Stimulated activated CD4-positive, alpha-beta T cell treated with anti-CD3 and anti-CD28 coated beads, TNF-alpha, amount 100 ng/mL, for 4 hours (primary cell): ENCODE results near the gene SYT1.
"Not testable (repeated sequence)": the region's sequence is repeated elsewhere in the genome, so short reads cannot be mapped to it uniquely, and the experiment has no call there.

ENCODE experiments used
- DNase-seq, 3 experiments: peaks; one replicate each; pipeline ENCODE4 v3.0.0-alpha.2; 2020; ENCODE audit warnings: low read depth in 3 of 3

SYT1 gene

DNA sequence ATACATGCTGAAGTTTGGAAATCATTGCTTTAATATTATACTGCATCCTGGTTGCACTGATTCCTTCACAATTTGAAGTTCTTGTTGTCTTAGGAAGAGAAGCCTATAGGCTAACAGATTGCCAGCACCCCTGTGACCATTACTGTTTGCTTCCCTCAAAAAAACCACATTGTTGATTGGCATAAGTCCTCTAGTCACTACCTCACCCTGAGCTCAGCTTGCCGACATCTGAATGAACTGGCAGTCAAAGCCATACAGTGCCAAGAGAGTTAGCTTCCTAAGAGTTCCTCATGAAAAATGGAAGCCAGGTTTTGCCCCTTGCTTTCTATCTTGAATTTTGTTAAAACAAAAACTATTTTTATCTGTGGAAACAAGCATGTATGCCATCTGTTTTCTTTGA, 276.1 kb downstream of the SYT1 start:
- DNase-seq: no peak

DNA sequence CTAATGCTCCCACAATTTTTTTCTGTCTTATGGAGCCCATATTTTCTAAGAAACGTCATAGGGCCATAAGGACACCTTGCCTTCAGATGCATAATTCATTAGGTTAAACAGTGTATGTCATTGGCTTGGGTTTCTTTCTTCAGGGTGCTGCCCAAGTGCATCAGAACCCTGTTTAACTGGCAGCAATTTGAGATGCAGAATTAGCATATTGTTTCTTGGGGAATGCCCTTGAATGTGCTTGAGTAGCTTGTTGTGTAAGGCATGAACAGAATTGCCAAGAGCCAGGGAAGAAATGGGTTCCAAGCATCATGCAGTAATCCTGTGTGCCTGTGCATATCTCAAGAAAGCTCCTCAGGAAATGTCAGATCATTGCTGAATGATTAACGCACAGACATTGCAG, 277.2 kb downstream of the SYT1 start:
- no peak for DNase-seq

DNA sequence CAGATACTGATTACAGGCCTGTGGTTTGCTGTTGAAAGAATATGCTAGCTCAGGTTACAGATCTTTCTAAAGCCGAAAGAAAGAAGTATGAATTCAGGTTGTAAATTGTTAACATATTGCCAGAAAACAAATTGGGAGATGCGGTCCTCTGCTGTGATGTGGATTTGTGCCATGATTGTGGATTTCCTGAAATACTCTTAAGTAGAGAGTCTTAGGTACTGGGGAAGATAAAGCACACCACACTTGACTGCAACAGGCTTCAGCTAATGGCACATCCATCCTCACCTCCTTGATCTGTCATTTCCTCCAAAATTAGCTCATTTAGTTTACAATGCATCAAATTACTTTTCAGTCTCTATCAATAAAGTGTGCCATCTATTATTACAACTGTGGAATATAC, 279.2 kb downstream of the SYT1 start:
- no peak for DNase-seq

DNA sequence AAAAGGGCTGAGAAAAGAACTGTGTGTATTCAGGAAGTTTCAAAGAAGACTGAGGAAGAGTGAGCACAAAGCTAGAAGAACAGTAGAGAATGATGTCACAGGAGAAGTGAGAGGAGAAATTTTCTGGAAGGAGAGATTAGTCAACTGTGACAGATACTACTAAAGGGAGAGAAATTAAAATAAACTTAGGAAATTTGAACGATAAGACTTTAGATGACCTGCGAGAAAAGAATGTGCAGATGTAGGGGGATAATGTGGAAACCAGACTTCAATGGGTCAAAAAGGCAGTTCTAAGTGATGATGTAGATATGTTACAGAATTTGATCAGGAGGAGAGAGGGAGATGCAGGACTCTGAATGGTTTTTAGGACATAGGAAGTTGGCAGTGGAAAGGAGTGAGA, 287.4 kb downstream of the SYT1 start:
- DNase-seq: no peak

DNA sequence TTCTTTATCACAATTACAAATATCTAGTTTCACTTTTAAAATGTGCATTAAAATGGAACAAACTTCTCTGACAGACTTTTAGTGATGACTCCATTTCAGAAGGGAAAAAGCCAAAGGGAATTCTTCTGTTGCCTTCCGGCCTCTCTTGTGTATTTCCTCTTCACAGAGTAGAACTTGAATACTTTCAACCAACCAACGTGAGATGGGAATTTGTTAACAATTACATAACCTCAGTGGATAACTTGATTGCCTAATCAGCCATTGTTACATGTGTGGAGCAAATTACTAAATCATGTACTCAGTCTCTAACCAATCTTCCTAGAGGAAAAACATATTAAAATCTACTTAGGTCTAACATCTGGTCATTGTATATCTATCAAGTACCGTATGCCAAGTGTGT, 291.1 kb downstream of the SYT1 start:
- no peak for DNase-seq

DNA sequence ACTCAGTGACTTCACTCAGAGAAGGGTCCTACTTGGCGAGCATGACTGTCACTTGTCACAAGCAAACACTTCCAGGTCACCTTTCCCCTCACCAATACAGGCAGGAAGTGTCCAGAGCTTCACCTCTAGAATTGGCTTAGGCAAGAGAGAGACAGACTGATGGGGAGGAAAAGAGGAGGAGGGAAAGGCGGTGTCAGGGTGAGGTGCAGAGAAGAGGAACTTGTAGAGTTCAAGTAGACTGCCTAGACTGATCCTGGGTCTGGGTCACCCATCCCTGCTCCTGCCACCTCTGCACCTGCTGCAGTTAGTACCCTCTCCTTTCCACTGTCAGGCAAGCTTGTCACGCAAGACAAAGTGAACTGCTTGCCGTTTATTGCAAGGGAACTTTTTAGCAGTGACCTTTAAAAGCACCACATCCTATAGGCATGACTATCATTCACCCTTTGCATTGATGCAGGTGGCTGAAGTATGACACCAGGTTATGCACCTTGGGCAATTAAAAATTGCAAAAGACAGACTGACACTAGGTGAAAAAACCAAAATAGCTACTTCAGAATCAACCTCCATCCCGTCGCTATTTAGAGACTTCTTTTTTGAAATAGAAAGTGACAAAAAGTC, 292.4 kb downstream of the SYT1 start:
- no peak for DNase-seq

DNA sequence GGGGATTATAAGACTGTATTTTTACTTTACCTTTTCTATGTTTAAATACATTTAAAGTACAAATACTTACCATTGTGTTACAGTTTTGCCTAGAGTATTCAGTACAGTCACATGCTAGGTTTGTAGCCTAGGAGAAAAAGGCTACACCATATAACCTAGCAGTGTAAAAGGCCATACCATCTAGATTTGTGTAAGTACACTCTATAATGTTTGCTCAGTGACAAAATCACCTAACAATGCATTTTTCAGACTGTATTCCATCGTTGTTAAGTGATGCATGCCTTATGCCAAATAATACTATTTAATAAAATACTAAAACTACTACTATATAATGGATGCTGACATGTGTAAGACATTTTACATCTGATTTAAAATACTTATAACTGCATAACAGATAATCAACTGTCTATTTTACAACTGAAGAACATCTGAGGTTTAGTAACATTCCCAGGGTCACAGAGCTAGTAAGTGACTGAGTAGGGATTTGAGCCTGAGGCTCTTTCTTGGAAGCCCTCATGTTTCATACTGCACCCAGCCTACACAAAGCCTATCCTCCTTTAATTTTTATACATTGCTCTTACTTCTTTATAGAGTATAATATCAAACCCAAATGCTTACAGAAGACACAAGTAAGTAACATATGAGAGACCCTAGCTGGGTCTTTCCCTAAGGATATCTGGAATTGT, 296.8 kb downstream of the SYT1 start:
- DNase-seq: no peak

DNA sequence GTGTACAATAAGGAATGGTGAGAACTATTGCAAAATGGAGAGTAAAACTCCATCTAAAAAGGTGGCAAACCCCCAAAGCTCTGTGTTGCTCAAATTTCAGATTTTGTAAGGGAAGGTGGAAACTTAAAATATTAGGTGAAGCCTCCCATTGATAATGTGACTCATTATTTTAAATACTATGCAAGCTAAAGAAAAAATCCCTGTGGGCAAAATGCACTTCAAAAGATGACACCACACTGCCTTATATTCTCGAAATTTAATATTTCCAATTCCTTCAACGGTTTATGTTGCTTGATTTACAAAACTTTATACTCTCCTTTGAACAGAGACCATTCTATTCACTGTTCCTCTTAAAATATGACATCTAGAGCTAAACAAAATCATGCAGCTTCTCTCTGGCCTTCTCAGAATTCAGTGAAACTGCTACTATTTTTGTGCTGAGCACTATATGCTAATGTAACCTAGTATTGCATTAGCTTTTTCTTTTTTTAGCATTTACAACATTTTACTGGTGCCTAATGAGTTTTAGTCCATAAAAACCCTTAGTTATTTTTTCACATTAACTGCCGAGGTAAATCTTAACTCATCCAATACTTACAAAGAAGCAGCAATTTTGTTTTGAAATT, 297.7 kb downstream of the SYT1 start:
- no peak for DNase-seq

DNA sequence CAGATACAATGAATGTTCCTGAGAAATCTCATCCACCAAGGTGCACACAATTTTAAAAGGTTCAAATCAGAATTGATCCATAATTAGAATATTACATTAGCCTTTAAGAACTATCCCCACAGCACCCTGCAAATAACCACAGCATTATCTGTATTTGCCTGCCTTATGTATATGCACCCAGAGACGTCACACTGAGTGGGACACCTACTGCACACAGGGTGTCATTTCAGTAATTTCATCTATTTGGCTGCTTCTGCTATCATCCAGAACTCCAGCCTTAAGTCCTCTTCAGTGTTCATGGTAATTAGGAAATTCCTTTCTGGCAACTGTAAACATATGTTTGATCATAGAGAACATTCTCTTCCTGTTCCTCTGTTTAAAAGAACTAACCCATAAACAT, 298.4 kb downstream of the SYT1 start:
- no peak for DNase-seq

DNA sequence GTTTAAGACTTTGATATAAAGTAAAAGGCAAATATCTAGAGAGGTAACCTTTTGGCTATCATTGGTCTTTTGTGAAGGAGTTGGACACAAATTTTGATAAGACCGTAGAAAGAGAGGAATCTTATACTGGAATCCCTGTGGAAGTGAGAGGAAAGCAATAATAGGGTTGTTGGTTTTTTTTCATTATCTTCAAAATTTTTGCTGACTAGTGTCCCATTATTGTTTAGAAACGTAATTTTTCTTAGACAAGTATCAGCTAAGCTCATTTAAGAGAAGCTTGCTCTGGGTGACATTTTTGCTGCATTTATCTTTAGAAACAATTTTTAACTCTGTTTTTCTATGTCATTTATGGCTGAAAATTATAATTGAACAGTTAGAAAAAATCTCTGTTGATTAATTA, 300.3 kb downstream of the SYT1 start:
- DNase-seq: no peak

DNA sequence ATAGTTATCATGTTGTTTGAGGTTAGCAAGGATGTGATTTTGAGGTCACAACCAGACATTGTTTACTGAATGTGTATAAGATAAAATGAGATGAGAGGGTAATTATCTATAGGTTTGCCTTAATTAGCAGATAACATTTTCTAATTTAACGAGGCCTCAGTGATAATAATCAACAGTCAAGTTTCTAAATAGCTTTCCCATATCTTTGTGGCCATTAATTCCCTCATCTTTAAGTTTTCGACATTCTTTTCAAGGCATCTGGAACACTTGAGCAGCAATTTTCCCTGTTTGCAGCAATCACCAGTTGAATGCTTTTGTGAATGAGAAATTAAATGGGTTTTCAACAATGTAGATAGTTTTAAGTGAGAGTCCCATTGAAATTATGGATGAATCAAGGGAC, 304.1 kb downstream of the SYT1 start:
- DNase-seq: no peak

DNA sequence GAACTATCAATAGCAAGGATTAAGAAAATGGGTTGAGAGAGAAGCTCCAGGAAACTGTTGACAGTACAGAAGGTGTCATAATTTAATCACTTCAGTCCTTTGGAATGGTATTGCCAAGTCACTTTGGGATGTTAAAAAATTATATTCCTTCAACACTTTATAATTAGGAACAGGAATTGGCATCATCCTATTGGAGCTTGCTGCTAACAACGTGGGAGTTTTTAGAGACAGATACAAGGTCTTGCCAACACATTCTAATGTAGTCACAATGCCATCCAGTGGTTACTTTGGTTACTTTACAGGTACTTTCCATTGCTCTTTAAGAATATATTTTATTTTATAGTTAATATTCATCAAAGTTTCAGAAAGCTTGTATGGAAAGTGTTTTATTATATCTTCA, 310.1 kb downstream of the SYT1 start:
- no peak for DNase-seq

DNA sequence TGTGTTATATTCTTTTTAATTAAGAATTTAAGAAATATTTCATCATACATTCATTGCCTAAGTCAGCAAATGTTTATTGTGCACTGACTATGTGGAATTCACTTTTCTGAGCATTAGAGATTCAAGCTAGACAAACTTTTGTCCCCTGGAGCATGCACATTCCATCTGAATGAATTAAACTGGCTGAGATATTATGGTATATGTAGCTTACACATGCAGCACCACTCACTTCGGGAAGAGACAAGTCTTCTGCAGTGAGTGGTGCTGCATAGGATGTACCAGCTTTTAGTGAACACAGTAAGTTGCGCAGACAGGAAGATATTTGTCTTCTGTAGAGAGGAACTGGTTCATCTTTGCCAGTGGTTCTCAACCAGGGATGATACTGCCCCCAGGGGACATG, 318.4 kb downstream of the SYT1 start:
- DNase-seq: no peak

DNA sequence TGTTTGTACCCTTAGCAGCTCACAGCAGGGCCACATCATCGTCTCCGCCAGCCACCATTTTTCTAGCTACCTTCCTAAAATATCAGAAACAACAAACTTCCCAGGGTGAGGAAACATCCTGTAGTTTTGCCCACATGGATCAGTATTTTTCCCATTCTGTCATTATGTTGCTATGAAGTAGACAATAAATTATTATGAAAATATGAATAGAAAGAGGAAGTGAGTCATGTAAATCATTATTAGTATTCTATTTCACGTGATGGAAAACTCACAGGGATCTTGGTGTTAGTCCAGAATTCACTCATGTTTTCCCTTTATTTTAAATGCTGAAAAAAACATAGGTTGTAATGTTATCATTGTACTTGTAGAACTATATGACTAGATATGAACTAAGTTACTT, 319.4 kb downstream of the SYT1 start:
- DNase-seq: no peak

DNA sequence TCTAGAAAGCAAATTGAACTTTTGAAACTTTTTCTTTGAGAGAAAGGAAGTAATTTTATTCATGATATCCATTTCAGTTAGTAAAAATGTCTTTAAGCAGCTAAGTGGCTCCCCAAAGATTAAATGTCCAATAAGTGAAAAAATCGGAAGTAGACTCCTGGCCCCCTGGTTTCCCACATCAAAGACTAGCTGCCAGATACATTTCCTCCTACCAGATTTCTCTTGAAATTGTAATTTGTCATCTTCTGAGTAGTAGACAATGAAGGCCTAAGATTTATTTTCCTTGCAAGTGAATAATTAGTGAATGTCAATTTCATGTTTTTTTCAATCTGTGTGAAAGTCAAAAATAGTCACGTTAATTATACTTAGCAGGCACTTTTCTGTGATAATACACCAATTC, 321.9 kb downstream of the SYT1 start:
- no peak for DNase-seq

DNA sequence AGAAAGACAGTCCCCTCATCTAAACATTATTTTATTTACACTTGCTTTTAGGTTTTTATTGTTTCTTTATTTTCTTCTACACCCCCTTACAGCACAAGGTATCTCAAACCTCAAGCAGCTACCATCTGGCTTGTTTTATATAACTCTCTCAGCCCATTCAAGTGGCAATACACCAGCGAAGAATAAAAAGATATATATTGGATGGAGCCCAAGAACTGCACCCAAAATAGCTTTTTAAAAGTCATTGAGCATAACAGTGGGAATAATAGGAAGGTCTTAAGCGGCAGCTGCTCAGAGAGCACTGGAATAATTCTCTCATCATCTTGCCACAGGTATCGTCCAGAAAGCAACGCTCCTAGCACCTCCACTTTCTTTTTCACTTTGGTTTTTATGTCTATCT, 322.5 kb downstream of the SYT1 start:
- DNase-seq: no peak

DNA sequence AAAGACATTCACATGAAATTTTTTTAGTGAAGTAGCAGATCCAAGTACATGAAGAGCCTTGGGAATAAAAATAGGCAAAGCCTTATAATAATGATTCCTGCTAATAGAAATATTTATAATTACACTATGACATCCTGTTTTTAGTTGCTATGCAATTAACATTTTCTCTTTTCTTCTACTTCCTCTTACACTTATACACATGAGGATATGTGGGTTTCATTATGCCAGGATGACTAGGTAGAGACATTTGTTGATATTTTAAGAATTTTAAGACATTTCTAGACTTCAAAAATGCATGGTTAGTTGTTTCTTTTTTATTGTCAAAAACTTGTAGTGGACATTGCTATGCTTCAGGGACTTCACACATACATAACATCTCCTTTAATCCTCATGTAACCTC, 326.8 kb downstream of the SYT1 start:
- DNase-seq: no peak

DNA sequence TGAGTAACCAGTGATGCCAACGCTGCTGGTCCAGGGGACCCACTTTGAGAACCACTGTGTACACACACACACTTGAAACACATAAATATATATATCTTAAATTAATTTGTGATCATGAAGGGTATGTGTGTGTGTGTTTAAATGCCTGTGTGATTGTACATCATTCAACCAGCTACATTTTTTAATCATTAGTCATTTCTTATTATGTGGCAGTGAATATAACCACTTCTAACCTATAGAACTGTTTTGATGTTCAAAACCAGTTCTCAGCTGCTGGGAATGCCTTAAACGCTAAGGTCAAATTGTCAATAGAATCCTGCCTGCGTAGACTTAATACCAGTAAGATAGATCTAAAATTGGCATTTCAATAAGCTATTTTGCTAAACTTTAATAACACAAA, 330.0 kb downstream of the SYT1 start:
- no peak for DNase-seq

DNA sequence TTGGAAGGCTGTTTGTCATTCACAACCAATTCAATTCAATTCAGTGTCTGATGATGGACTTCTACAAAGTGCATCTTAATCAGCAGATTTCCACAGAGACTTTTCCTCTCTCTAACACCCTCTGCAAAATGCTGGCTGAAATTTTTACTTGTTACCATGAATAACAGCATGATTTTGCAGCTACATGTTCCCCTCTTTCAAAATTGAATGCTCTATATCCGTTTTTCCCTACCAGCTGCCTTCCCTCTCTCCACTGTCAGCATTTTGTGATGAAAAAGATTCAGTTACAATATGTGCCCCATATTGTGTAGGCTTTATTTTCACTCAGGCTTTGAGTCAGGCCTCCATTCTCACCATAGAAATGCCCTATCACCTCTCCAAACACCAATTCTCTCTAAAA, 334.6 kb downstream of the SYT1 start:
- DNase-seq: no peak

DNA sequence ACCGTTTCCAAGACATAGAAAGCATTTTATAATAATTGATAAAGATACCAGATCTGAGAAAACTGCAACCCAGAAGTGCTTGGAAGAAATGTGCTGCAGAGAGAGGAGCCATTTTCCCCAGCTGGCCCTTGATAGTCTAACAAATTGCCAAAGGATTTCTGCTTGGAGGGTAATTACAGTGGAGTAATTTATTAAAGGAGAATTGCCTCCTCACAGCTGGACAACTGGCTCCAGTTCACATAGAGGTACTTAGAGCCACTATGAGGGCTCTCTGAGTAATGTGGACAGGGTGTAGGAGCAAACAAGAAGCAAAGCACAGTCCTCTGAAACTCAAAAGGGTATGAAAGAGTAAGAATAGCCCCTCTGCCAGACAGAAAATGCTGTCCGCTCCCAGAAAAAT, 335.6 kb downstream of the SYT1 start:
- DNase-seq: no peak

DNA sequence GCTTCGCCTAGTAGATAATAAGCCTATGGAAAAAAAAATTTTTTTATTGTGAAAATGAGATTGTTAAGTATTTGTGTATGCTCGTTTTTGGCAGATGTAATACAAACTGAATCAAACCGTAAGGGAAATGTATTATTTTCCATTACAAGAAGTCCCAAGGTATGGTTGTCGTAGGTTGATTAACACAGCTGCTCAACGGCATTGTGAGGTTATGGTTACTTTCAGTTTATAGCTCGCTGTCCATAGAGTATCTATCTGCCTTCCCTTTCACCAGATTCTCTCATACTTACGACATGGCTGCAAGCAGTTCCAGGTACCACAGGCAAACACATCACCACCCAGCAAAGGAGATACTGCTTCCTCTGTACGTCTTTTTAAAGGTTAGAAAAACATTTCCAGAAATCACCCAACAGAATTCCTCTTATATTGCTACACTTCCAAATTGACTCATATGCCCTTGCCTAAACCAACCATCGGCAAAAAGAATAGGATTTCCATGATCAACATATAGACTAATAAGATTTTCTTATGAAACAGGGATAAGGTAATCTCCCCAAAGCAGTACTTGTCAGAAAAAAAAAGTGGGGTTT, 338.6 kb downstream of the SYT1 start:
- DNase-seq: no peak

DNA sequence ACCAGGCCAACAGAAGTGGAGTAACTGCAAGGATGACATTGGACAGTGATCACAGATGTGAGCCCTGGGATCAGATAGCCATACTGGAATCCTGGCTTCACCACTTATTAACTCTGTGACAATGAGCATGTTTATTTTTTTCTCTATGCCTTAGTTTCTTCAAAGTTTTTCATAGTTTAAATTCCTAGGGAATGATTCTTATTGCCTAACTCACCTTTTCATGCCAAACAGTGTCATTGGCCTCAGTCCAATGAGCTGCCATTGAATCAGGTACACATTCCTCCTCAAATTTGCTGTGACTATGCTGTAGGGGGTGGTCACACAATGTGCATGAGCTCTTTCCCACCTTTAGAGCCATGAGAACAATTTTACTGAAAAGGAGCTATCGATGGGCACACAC, 342.3 kb downstream of the SYT1 start:
- DNase-seq: no peak

DNA sequence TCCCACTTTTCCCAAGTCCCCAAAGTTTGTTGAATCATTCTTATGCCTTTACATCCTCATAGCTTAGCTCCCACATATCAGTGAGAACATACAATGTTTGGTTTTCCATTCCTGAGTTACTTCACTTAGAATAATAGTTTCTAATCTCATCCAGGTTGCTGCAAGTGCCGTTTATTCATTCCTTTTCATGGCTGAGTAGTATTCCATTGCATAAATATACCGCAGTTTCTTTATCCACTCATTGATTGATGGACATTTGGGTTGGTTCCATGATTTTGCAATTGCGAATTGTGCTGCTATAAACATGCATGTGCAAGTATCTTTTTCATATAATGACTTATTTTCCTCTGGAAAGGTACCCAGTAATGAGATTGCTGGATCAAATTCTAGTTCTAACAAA, 345.8 kb downstream of the SYT1 start:
- DNase-seq: not testable (repeated sequence)
